ENCODE data around the gene GOLGA6L24. TPM values are rescaled to one million over a fixed set of nuclear protein-coding genes. Genes with fewer than 3 reads are reported as not detected.
"Not testable (repeated sequence)": the region's sequence is repeated elsewhere in the genome, so short reads cannot be mapped to it uniquely, and the experiment has no call there.

The GOLGA6L24 gene, protein sequence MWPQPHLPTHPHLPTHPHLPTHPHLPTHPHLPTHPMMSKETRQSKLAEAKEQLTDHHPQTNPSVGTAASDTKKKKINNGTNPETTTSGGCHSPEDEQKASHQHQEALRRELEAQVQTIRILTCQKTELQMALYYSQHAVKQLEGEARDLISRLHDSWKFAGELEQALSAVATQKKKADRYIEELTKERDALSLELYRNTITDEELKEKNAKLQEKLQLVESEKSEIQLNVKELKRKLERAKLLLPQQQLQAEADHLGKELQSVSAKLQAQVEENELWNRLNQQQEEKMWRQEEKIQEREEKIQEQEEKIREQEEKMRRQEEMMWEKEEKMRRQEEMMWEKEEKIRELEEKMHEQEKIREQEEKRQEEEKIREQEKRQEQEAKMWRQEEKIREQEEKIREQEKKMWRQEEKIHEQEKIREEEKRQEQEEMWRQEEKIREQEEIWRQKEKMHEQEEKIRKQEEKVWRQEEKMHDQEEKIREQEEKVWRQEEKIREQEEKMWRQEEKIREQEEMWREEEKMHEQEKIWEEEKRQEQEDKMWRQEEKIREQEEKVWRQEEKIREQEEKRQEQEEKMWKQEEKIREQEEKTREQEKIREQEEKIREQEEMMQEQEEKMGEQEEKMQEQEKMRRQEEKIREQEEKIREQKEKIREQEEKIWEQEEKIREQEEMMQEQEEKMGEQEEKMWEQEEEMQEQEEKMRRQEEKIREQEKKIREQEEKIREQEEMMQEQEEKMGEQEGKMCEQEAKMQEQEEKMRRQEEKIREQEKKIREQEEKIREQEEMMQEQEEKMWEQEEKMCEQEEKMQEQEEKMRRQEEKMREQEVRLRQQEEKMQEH
- not detected in 2 replicates for total RNA-seq

DNA sequence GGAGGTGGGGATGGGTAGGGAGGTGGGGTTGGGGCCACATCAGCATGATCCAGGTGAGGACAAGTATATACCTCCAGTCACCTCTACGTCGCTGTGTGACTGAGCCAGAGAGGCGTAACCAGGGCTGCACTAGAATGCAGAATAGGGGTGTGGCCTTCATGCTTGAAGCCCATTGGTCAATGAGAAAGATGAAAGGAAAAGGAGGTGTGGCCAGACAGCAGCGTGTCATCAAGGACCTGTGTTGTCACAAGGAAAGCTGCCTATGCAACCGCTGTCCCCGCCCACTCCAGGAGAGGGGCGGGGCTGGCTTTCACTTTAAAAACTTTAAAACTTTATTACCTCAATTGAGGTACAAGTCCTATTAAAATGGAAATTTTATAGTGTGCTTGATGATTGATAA, at the start of gene GOLGA6L24:
Gene GOLGA6L24 (minus strand): TSS at position 101 of the 400 bp plus-strand sequence. CDS start 61 bp downstream, at position 40.
- DNase-seq (ENCODE audit: low read depth, low spot score), result not testable (repeated sequence)

DNA sequence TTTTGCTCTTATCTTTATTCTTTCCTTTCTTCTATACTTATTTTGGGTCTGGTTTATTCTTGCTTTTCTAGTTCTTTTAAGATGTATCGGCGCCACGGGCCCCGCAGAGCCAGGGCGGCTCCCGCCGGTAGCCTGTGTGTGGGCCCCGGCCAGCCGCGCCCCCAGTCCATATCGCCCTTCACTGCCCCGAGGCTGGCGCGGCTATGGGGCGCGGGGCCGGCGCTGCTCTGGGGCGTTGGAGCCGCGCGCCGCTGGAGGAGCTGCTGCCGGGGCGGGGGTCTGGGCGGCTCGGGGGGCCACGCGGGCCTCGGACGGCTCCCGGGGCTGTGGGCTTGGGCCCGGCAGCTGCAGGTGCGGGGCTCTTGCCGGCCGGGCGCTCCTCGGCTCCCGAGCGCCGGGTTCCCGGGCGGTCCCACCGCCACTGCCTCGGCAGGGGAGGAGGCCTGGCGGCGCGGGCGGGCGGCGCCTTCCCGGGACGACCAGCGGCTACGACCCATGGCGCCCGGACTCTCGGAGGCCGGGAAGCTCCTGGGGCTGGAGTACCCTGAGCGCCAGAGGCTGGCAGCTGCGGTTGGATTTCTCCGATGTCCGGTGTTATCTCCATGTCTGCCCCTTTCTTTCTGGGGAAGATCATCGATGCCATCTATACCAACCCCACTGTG, 45.0 kb upstream of the GOLGA6L24 start:
- not testable (repeated sequence) for DNase-seq (ENCODE audit: low read depth, low spot score)

DNA sequence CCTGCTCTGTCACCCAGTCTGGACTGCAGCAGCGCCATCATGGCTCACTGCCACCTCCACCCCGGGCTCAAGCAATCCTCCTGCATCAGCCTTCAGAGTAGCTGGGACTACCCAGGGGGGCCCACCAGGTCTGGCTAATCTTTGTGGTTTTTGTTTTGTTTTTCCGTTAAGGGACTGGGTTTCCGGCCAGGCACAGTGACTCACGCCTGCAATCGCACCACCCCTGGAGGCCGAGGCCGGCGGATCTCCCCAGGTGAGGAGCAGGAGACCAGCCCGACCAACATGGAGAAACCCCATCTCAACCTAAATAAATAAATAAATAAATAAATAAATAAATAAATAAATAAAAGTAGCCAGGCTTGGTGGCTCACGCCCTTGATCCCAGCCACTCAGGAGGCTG, 38.1 kb upstream of the GOLGA6L24 start:
- DNase-seq (ENCODE audit: low read depth, low spot score), result not testable (repeated sequence)

DNA sequence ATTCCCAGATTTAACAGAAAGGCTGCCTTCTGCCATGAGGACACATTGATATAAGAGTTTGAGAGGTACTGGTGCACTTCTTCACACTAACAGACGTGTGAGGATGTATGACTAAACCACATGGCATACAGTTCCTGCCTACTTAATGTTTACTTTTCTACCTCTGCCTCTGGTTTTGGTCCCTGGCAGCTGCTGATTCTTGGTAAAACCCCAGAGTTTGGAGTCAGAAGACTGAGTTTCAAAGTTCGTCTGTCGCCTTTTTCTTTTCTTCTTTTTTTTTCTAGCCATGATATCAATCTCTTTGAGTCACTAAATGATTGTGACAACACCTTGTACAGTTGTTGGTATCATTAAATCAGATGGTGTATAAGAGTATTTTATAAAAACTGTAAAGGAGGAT, 22.2 kb upstream of the GOLGA6L24 start:
- not testable (repeated sequence) for DNase-seq (ENCODE audit: low read depth, low spot score)

DNA sequence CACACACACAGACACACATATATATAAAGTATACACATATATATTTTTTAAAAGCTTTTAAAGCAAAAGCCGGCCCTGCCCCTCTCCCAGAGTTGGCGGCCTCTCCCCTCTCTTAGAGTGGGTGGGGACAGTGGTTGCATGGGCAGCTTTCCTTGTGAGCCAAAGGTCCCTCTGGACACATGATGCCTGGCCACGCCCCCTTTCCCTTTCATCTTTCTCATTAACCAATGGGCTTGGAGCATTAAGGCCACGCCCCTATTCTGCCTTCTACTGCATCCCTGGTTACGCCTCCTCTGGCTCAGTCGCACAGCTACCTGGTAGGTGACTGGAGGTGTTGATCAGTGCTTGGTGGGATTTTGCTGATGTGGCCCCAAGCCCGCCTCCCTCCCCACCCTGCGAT, 20.5 kb upstream of the GOLGA6L24 start, which contains the start of gene GOLGA8F:
Gene GOLGA8F (plus strand): TSS at position 301 of the 400 bp plus-strand sequence. CDS start 98 bp downstream, at position 399.
- not testable (repeated sequence) for DNase-seq (ENCODE audit: low read depth, low spot score)

DNA sequence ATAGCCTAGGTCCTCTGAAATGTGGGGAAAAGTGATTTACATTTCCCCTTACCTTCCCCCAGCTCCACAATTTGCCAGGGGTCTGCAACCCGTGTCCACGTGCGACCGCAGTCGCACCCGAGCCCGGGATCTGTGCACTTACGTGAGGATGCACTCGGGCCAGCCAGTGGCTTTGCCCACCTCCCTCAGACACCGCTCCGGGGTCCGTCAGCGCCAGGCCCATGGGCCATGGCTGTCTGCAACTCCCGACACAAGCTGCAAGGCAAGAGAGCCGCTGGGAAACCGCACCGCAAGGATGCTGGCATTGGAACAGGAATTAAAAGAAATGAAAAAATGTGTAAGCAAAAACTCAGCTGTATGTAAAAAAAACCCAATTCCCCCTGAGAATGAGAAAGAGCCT, 7.6 kb upstream of the GOLGA6L24 start:
- DNase-seq (ENCODE audit: low read depth, low spot score), result not testable (repeated sequence)

DNA sequence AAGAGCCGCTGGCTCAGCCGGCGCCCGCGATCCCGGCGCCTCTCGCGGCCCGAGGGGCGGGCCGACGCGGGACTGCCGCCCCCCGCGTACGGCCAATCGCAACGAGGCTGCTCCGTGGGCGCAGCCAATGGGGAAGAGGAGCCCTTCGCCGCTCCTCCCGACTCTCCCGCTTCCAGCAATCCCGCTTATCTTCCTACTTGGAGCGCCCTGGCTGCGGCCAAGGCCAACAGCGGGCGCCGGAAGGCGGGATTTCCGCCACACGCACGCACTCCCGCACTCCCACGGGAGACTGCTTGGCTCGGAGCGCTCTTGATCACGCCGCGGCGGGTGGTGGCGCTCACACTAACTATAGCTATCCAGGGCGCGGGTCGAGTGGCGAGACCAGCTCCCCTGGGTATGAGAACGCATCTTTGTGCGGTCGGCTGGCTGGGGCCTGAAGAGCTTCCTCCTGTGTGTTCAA, 35.7 kb downstream of the GOLGA6L24 start, which contains the start of gene HERC2:
Gene HERC2 (minus strand): TSS at position 51 of the 460 bp plus-strand sequence. CDS start 746 bp downstream, outside the sequence.
- DNase-seq (ENCODE audit: low read depth, low spot score), result not testable (repeated sequence)

DNA sequence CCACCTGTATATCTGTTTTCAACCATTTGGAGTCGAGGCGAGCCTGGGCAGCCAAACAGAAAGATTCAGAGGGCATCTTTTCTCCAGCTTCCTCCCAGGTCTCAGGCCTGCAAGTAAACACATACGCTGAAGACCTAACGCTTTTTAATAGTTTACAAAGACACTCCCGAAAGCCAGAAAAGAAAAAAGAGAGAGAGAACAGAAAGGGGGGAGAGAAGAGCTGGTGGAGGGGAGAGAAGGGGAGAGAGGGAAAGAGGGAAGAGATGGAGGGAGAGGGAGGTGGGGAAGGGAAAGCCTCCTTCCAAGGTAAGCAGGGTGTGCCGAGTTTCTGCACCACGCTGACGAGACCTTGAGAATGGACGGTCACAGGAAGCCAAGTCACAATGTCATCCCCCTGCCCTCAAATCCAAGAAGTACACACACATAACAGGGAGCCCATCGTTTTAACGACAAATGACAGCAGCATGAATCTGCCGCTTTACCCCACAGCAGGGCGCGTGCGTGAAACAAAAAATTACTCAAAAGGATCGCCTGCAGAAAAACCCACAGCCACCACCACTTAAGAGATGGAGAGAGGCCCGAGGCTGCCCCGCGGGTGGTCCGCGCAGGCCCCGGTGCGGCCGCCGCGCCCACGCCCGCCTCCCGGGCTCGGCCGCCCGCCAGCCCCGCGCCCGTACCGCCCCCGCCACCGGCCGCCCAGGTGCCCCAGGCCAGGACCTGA, 36.4 kb downstream of the GOLGA6L24 start:
- not testable (repeated sequence) for DNase-seq (ENCODE audit: low read depth, low spot score)

DNA sequence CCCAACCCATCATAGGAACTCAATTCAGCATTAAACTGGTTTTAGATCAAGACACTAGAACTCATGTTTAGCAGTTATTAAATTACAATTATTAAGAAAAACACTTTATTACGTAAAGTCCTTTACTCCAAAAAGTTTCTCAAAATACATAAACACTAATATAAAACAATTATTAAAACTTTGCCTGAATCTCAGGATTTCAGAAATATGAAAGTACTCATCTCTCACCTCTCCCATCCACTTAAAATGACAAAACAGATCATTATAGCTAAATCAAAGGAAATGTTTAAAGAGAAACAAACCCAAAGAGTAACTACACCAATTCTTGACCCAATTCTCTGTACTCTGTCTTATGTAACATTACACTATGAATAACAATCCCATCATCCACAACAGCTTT, 38.2 kb downstream of the GOLGA6L24 start:
- not testable (repeated sequence) for DNase-seq (ENCODE audit: low read depth, low spot score)

DNA sequence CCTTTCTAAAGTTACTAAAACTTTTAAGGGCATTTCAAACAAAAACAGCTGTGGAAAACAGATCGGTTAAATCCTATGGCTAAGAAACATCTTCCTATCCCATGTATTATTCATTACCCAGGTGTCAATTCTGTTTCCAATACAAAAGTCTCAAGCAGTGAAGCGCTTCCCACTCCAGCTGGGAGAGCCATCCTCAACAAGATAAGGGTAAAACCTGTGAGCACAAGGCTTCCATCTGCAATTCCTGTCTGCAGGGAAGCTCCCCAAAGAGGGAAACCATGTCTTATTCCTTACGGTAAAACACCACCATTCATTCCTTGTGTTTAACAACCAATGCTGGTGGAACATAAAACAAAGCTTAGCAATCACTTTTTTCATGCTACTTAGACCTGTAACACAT, 39.1 kb downstream of the GOLGA6L24 start:
- not testable (repeated sequence) for DNase-seq (ENCODE audit: low read depth, low spot score)

DNA sequence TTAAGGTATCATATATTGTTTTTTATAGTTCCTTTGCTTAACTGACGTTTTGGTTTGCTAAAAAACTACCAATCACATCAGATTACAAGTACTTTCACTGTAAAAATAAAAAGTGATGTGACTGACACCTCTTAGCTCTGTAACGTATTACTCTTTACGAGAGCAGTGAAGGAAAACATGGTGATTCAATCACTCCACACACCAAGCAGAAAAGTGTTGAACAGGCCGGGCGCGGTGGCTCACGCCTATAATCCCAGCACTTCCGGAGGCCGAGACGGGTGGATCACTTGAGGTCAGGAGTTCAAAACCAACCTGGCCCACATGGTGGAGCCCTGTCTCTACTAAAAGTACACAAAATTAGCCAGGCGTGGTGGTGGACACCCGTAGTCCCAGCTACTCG, 39.8 kb downstream of the GOLGA6L24 start:
- DNase-seq (ENCODE audit: low read depth, low spot score), result not testable (repeated sequence)

DNA sequence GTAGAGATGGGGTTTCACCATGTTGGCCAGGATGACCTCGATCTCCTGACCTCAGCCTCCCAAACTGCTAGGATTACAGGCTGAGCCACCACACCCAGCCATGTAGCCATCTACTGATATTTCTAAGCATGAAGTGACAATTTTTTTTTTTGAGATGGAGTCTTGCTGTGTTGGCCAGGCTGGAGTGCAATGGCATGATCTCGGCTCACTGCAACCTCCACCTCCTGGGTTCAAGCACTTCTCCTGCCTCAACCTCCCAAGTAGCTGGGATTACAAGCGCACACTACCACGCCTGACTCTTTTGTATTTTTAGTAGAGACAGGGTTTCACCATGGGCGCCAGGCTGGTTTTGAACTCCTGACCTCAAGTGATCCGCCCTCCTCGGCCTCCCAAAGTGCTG, 40.9 kb downstream of the GOLGA6L24 start:
- DNase-seq (ENCODE audit: low read depth, low spot score), result not testable (repeated sequence)

DNA sequence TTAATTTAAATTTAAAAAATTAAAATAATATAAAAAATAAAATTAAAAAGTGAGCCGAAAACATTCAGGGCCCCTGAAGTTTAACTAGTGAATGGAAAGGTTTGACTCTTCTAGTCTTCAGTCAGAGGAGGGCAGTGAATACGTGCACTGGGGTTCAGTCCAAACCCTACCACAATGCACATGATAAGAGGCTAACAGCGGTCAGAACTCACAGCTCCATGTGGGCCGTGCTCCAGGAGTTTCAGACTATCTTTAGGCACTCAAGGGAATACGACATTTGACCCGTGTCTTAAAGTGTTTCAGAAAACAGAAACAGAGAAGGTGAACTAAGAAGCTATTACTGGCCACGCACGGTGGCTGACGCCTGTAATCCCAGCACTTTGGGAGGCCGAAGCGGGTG, 47.4 kb downstream of the GOLGA6L24 start:
- not testable (repeated sequence) for DNase-seq (ENCODE audit: low read depth, low spot score)

DNA sequence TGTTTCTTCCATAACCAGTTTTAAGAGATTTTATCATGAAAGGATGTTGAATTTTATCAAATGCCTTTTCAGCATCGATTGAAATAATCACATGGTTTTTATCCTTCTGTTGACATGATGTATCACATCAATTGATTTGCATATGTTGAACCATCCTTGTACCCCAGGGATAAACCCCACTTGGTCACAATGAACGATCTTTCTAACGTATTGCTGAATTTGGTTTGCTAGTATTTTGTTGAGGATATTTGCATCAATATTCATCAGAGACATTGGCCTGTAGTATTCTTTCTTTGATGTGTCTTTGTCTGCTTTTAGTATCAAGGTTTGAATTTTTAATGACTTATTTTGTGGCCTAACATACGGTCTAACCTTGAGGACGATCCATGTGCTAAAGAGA, 49.2 kb downstream of the GOLGA6L24 start:
- DNase-seq (ENCODE audit: low read depth, low spot score), result not testable (repeated sequence)

Other genes with a start within 250 kb of the GOLGA6L24 start
- gene HERC2, start 35.9 kb downstream of the GOLGA6L24 start, total RNA-seq, result 62.4 and 84.9 TPM in 2 replicates
- not detected in 2 replicates for gene GOLGA8F, start 20.6 kb upstream of the GOLGA6L24 start, total RNA-seq
- gene GOLGA8G, start 174.9 kb upstream of the GOLGA6L24 start, total RNA-seq, result not detected in 2 replicates
- gene GOLGA6L25, start 195.5 kb upstream of the GOLGA6L24 start, total RNA-seq, result not detected in 2 replicates

Measured in pulmonary artery endothelial cell (primary cell).